CD4-positive, CD25-positive, alpha-beta regulatory T cell (primary cell): ENCODE measurements around the gene PPP1R14C. TPM values are rescaled to one million over a fixed set of nuclear protein-coding genes. Genes with fewer than 3 reads are reported as not detected.

ENCODE experiments used
- ATAC-seq, 2 donors: fragments of 150-1000 bp; cut with Tn5 transposase; one replicate each; pipeline ENCODE4 v1.10.0; 2021; ENCODE audit warnings: low read depth in 2 of 2, moderate number of reproducible peaks in 2 of 2, moderate library complexity in 1 of 2
- DNase-seq, 3 donors: peaks; one replicate each; pipeline versions ENCODE4 v3.0.0 to v3.0.0-alpha.2; 2012 to 2022; ENCODE audit warnings: mixed read lengths in 1 of 3
- H3K27ac ChIP-seq: one replicate; pipeline ENCODE4 v1.7.0; 2013; ENCODE audit warnings: mild to moderate bottlenecking, low read length; ENCODE audit not compliant: insufficient read depth, poor library complexity, severe bottlenecking
- H3K27me3 ChIP-seq: one replicate; pipeline ENCODE4 v1.7.0; 2013; ENCODE audit warnings: low read length; ENCODE audit not compliant: control insufficient read depth, insufficient read depth
- H3K36me3 ChIP-seq: one replicate; pipeline ENCODE4 v1.7.0; 2013; ENCODE audit warnings: mild to moderate bottlenecking, low read length, moderate library complexity; ENCODE audit not compliant: control insufficient read depth, insufficient read depth
- H3K4me1 ChIP-seq: 2 replicates; pipeline ENCODE4 v1.7.0; 2013; ENCODE audit warnings: mild to moderate bottlenecking, low read length; ENCODE audit not compliant: insufficient read depth, control insufficient read depth, poor library complexity, severe bottlenecking
- H3K4me3 ChIP-seq: one replicate; pipeline ENCODE4 v1.7.0; 2013; ENCODE audit warnings: low read depth, mild to moderate bottlenecking, low read length, moderate library complexity
- H3K9me3 ChIP-seq, 2 experiments: 1 replicate in 1 of 2; 2 replicates in 1 of 2; pipeline ENCODE4 v1.7.0; 2013; ENCODE audit warnings: low read length in 2 of 2, mild to moderate bottlenecking in 1 of 2, moderate library complexity in 1 of 2; ENCODE audit not compliant: control insufficient read depth in 2 of 2
- H3K27ac Mint-ChIP-seq, 3 donors: one replicate each; pipeline ENCODE4 v1.8.0; 2020 to 2022; ENCODE audit warnings: mild to moderate bottlenecking in 3 of 3, mixed read lengths in 3 of 3, moderate library complexity in 2 of 3
- H3K27me3 Mint-ChIP-seq: one replicate; pipeline ENCODE4 v1.8.0; 2022; ENCODE audit warnings: mild to moderate bottlenecking, mixed read lengths
- H3K36me3 Mint-ChIP-seq: one replicate; pipeline ENCODE4 v1.8.0; 2020; ENCODE audit warnings: mixed read lengths
- H3K4me1 Mint-ChIP-seq, 4 donors: one replicate each; pipeline ENCODE4 v1.8.0; 2020 to 2022; ENCODE audit warnings: mixed read lengths in 4 of 4, mild to moderate bottlenecking in 1 of 4
- H3K4me3 Mint-ChIP-seq, 4 donors: one replicate each; pipeline ENCODE4 v1.8.0; 2020 to 2022; ENCODE audit warnings: mild to moderate bottlenecking in 4 of 4, mixed read lengths in 4 of 4, moderate library complexity in 3 of 4
- H3K9me3 Mint-ChIP-seq, 7 donors: one replicate each; pipeline ENCODE4 v1.8.0; 2020 to 2022; ENCODE audit warnings: mixed read lengths in 7 of 7, mild to moderate bottlenecking in 3 of 7, moderate library complexity in 2 of 7
- polyA plus RNA-seq, 4 donors: library from polyadenylated mRNA; unstranded; fragments of 300-500 nt; fragmentation: Illumina TruSeq; gene quantifications; one replicate each; pipeline ENCODE4 v1.2.3, GENCODE V29; 2021
- total RNA-seq: library from RNA; stranded (reverse); gene quantifications from one replicate; pipeline ENCODE4 v1.2.3, GENCODE V29; 2022

PPP1R14C gene
- total and polyA plus RNA-seq, 5 donors from 2014 or later = not detected

GRCh38 chr6:150293423-150294173 lies 150.8 kb downstream of the PPP1R14C start:
- Mint-ChIP-seq H3K4me1 (no peaks in the 10 kb centered on the region), H3K36me3 (no peaks in the 10 kb centered on the region), H3K9me3 (peaks cover 0 to 6% (median 2%) of the 10 kb centered on the region in 7 donors), H3K27me3 (peaks cover 3% of the 10 kb centered on the region), H3K27ac (no peak overlapping the region), H3K4me3 (no peak overlapping the region)
- Histone ChIP-seq H3K4me1 (no peaks in the 10 kb centered on the region), H3K27ac (no peak overlapping the region), H3K9me3 (peaks cover 1 to 6% of the 10 kb centered on the region in 2 experiments), H3K36me3 (no peaks in the 10 kb centered on the region), H3K4me3 (no peak overlapping the region), H3K27me3 (no peaks in the 10 kb centered on the region)
- ATAC-seq (no peak), DNase-seq (no peak)

GRCh38 chr6:150296890-150297289 lies 154.0 kb downstream of the PPP1R14C start:
- Mint-ChIP-seq H3K4me3 (no peak overlapping the region), H3K27me3 (no peaks in the 10 kb centered on the region), H3K9me3 (peaks cover 0 to 6% (median 2%) of the 10 kb centered on the region in 7 donors), H3K36me3 (no peaks in the 10 kb centered on the region), H3K4me1 (no peaks in the 10 kb centered on the region), H3K27ac (no peak overlapping the region)
- ATAC-seq = no peak
- no peaks in the 10 kb centered on the region for H3K4me1 ChIP-seq
- DNase-seq = no peak
- H3K9me3 ChIP-seq = peaks cover 1 to 6% of the 10 kb centered on the region in 2 experiments
- H3K4me3 ChIP-seq = no peak overlapping the region
- no peak overlapping the region for H3K27ac ChIP-seq
- H3K27me3 ChIP-seq = no peaks in the 10 kb centered on the region
- H3K36me3 ChIP-seq = no peaks in the 10 kb centered on the region

- Histone ChIP-seq H3K27ac (no peak overlapping the region), H3K27me3 (no peaks in the 10 kb centered on the region), H3K4me1 (no peaks in the 10 kb centered on the region), H3K36me3 (no peaks in the 10 kb centered on the region), H3K9me3 (peaks cover 1 to 6% of the 10 kb centered on the region in 2 experiments), H3K4me3 (no peak overlapping the region)
- no peak for DNase-seq
- Mint-ChIP-seq H3K27me3 (no peaks in the 10 kb centered on the region), H3K4me1 (no peaks in the 10 kb centered on the region), H3K27ac (no peak overlapping the region), H3K4me3 (no peak overlapping the region), H3K36me3 (no peaks in the 10 kb centered on the region), H3K9me3 (peaks cover 0 to 6% (median 2%) of the 10 kb centered on the region in 7 donors)
- no peak for ATAC-seq
These were observed 154.6 kb downstream of the PPP1R14C start for GRCh38 chr6:150297327-150298029.

GRCh38 chr6:150298030-150298380 lies 155.2 kb downstream of the PPP1R14C start:
- H3K36me3 ChIP-seq = no peaks in the 10 kb centered on the region
- no peak overlapping the region for H3K4me3 ChIP-seq
- peaks cover 1 to 6% of the 10 kb centered on the region in 2 experiments for H3K9me3 ChIP-seq
- no peak for DNase-seq
- ATAC-seq = no peak
- H3K4me1 ChIP-seq = no peaks in the 10 kb centered on the region
- no peaks in the 10 kb centered on the region for H3K4me1 Mint-ChIP-seq
- H3K27ac Mint-ChIP-seq = no peak overlapping the region
- no peak overlapping the region for H3K4me3 Mint-ChIP-seq
- no peaks in the 10 kb centered on the region for H3K27me3 ChIP-seq
- peaks cover 0 to 6% (median 2%) of the 10 kb centered on the region in 7 donors for H3K9me3 Mint-ChIP-seq
- no peaks in the 10 kb centered on the region for H3K27me3 Mint-ChIP-seq
- H3K36me3 Mint-ChIP-seq = no peaks in the 10 kb centered on the region
- H3K27ac ChIP-seq = no peak overlapping the region

- Mint-ChIP-seq H3K36me3 (no peaks in the 10 kb centered on the region), H3K27me3 (no peaks in the 10 kb centered on the region), H3K4me1 (no peaks in the 10 kb centered on the region), H3K27ac (no peak overlapping the region), H3K9me3 (peaks cover 0 to 6% (median 2%) of the 10 kb centered on the region in 7 donors), H3K4me3 (no peak overlapping the region)
- Histone ChIP-seq H3K9me3 (peaks cover 1 to 6% of the 10 kb centered on the region in 2 experiments), H3K36me3 (no peaks in the 10 kb centered on the region), H3K27ac (no peak overlapping the region), H3K27me3 (no peaks in the 10 kb centered on the region), H3K4me3 (no peak overlapping the region), H3K4me1 (no peaks in the 10 kb centered on the region)
- ATAC-seq (no peak), DNase-seq (no peak)
These were observed 155.8 kb downstream of the PPP1R14C start for GRCh38 chr6:150298676-150299075.

Other genes starting within 250 kb of the PPP1R14C start
- gene RAET1E, start 244.9 kb upstream of the PPP1R14C start, total RNA-seq = not detected
- gene RAET1E, start 244.9 kb upstream of the PPP1R14C start, polyA plus RNA-seq = not detected
- 0.76 TPM for gene RAET1G, start 219.9 kb upstream of the PPP1R14C start, total RNA-seq
- not detected for gene RAET1G, start 219.9 kb upstream of the PPP1R14C start, polyA plus RNA-seq
- gene ULBP2, start 201.0 kb upstream of the PPP1R14C start, total RNA-seq = 9.7 TPM
- under 1 TPM in 1 of 4 donors, not detected in 3; 0.13 TPM for gene ULBP2, start 201.0 kb upstream of the PPP1R14C start, polyA plus RNA-seq
- gene ULBP1, start 179.1 kb upstream of the PPP1R14C start, total RNA-seq = 0.64 TPM
- gene ULBP1, start 179.1 kb upstream of the PPP1R14C start, polyA plus RNA-seq = not detected
- gene RAET1L, start 117.5 kb upstream of the PPP1R14C start, total RNA-seq = not detected
- not detected for gene RAET1L, start 117.5 kb upstream of the PPP1R14C start, polyA plus RNA-seq
- 1.3 TPM for gene ULBP3, start 73.9 kb upstream of the PPP1R14C start, total RNA-seq
- gene ULBP3, start 73.9 kb upstream of the PPP1R14C start, polyA plus RNA-seq = 1 to 10 TPM in 1 of 4 donors, under 1 TPM in 2, not detected in 1; 0.19 to 1.2 (median 0.72) TPM
- not detected for gene IYD, start 226.0 kb downstream of the PPP1R14C start, total RNA-seq
- not detected for gene IYD, start 226.0 kb downstream of the PPP1R14C start, polyA plus RNA-seq